ENCODE results near the gene SPATA9.
A peak's percentile ranks its signal among the peaks of the same experiment; 100 is the strongest.

SPATA9 gene, protein sequence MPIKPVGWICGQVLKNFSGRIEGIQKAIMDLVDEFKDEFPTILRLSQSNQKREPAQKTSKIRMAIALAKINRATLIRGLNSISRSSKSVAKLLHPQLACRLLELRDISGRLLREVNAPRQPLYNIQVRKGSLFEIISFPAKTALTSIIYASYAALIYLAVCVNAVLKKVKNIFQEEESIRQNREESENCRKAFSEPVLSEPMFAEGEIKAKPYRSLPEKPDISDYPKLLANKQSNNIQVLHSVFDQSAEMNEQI

DNA sequence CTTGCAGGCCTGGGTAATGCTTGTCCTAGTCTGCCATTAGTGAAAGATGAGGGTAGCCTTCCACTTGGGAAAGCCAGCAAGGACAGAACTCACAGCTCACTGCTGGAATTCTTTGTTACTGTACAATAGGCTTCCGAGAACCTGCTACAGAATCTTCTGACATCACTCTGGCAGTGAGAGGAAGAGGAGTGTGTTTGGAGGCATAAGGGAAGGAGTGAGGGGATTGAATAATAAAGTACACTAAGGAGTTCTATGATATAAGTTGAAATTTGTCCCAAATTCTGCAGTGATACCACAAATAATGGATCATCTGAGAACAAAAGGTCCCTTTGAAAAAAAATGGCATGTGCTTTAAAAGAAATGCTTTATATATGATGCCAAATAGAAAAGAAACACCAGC, at the start of gene SPATA9:
Gene SPATA9, minus strand, starts transcription at position 101 of the 400 bp plus-strand sequence. CDS start 137 bp downstream, outside the sequence.
- TF ChIP-seq, protein P1, sequence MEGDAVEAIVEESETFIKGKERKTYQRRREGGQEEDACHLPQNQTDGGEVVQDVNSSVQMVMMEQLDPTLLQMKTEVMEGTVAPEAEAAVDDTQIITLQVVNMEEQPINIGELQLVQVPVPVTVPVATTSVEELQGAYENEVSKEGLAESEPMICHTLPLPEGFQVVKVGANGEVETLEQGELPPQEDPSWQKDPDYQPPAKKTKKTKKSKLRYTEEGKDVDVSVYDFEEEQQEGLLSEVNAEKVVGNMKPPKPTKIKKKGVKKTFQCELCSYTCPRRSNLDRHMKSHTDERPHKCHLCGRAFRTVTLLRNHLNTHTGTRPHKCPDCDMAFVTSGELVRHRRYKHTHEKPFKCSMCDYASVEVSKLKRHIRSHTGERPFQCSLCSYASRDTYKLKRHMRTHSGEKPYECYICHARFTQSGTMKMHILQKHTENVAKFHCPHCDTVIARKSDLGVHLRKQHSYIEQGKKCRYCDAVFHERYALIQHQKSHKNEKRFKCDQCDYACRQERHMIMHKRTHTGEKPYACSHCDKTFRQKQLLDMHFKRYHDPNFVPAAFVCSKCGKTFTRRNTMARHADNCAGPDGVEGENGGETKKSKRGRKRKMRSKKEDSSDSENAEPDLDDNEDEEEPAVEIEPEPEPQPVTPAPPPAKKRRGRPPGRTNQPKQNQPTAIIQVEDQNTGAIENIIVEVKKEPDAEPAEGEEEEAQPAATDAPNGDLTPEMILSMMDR (IDR thresholded peaks at IDR 0.05; ENCODE audit: low read length, missing control alignments) = no peak
- H3K4me3 ChIP-seq (replicated peaks; ENCODE audit: low read depth, low read length) = no peak within 1 kb of the TSS
- DNase-seq (ENCODE audit: low read depth) = no peak

DNA sequence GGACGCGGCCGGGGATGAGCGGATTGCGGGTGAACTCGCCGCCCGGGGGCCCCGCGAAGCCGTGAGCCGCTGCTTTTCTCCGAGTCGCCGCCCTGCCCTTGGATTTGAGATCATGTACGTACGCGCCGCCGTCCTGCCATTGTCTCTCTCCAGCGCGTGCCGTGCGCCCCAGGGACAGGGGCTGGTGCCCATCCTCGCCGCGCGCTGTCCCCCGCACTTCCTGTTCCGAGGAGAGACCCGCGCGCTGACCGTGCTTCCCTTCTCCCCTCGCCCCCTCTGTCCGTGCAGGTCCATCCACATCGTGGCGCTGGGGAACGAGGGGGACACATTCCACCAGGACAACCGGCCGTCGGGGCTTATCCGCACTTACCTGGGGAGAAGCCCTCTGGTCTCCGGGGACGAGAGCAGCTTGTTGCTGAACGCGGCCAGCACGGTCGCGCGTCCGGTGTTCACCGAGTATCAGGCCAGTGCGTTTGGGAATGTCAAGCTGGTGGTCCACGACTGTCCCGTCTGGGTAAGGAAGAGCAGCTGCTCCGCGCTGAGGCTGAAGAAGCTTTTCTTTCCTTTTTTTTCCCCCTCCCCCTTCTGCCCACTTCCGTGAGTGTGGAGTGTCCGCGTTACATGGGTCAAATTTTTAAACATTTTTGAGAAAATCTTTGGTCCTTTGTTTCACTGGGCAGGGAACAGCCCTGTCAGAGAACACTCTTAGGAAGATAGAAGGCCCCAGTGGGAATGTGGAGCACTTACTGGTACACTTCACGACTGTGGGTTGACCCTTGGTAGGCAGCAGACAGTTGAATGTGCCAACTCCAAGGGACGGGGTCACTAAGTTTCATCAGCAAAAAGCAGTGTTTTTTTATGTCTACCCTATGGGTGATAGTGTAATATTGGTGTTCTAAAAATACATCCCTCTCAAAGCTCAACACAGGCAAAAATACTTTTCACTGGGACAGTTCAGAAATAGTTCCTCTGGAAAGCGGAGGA, 49.1 kb upstream of the SPATA9 start:
- TF ChIP-seq, protein P1 (IDR thresholded peaks at IDR 0.05; ENCODE audit: low read length, missing control alignments) = no peak
- DNase-seq (ENCODE audit: low read depth) = peak; percentile 55
- peak overlapping the region; percentile 93 for H3K4me3 ChIP-seq (replicated peaks; ENCODE audit: low read depth, low read length)

DNA sequence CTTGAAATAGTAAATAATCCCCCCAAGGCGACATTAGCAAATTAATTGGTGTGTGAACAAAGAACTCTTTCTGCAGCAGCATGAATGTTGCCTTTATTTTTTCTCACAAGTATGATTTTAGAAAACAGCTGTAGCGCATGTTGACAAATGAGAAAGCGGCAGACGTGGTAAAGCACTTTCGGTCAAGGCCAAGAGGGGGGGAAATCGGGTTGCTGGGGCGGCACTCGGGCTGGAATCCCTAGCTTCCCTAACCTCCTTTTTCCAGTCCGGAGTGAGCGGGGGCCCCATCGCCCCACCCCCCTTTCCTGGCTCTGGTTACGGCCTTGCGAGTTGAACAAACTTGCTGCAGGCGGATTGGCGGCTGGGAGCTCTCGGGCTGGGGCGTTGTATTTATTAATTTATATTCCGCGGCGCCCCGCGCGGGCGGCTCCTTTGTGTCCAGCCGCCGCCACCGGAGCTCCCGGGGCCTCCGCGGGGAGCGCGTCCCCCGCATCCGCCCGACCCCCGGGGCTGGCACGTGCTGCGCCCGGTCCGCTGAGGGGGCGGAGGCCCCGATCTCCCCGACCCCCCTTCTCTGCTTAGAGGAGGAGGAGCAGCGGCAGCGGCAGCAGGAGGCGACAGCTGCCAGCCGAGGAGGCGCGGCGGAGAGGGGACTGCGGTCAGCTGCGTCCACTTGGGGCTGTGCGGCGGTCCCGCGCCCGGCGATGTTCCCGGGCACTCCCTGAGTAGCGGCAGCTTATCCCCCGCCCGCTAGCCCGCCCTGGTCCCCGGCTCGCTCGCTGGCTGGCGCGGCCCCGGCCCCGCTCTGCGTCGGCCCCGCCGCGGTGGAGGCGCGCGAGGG, 48.2 kb upstream of the SPATA9 start, which contains the start of gene RHOBTB3:
Gene RHOBTB3, plus strand, starts transcription at position 607 of the 841 bp plus-strand sequence. CDS start 347 bp downstream, outside the sequence.
- TF ChIP-seq, protein P1 (IDR thresholded peaks at IDR 0.05; ENCODE audit: low read length, missing control alignments) = no peak
- peak within 1 kb of the TSS; percentile 93 for H3K4me3 ChIP-seq (replicated peaks; ENCODE audit: low read depth, low read length)
- peak; percentile 96 for DNase-seq (ENCODE audit: low read depth)

DNA sequence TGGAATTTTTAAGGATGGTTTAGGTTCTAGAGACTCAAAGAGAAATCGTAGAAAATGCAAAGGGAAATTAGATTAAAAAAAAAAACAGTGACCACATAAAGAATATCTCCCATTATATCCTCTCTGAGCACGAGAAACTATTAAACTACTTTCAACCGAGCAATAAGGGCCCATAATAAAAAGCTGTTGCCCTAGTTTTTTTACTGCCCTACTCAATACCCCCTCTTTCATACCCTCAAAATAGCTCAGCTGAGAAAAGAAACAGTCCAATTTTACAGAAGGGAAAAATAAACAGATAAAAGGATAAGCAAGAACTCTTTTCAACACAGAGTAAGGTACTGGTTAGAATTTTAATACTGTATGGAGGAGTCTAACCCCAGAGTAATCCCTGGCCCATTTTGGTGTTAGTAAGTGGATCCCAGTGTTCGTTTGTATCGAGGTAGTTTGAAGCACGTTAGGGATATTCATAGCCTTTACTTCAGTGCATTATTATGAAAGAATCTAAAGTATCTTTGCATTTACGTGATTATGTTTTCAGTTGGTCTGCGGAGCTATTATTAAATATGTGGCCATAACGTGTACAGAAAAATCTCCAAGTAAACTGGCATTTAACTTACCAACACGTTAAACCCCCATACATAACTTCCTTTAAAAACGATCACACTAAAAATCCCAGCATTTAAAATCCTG, 47.4 kb upstream of the SPATA9 start:
- peak overlapping the region; percentile 93 for H3K4me3 ChIP-seq (replicated peaks; ENCODE audit: low read depth, low read length)
- TF ChIP-seq, protein P1 (IDR thresholded peaks at IDR 0.05; ENCODE audit: low read length, missing control alignments) = no peak
- DNase-seq (ENCODE audit: low read depth) = no peak

DNA sequence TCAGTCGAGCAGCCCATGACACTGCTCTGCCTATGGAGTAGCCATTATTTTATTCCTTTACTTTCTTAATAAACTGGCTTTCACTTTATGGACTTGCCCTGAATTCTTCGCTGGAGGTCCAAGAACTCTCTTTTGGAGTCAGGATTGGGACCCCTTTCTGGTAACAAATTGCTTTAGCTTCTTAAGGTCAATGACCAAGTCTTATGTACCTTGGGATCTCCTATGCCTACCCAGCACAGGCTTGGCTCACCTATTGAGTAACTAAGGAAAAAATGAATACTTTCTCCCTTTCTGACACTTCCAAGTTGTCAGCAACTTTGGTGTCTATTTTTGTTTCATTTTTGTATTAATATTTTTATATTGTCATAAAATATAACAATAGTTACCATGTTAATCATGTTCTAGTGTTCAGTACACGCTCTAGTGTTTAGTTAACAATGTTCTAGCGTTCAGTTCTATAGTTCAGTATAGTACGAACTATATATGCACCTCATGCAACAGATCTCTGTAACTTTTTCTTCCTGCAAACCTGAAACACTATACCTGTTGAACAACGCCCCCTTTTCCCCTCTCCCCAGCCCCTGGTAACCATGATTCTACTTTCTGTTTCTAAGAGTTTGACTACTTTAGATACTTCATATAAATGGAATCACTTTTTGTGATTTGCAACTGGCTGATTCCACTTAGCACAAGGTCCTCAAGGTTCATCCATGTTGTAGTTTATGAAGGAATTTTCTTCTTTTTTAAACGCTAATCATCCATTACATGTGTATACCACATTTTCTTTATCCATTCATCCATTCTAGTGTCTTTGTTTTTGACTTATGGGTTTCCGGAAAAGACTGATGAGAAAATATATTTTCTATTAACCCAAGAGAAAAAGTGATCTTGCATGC, 46.6 kb upstream of the SPATA9 start:
- H3K4me3 ChIP-seq (replicated peaks; ENCODE audit: low read depth, low read length) = peak overlapping the region; percentile 2
- TF ChIP-seq, protein P1 (IDR thresholded peaks at IDR 0.05; ENCODE audit: low read length, missing control alignments) = no peak
- DNase-seq (ENCODE audit: low read depth) = no peak

Data from fibroblast of pulmonary artery (primary cell).